ENCODE data around the gene RPL26.

DNA sequence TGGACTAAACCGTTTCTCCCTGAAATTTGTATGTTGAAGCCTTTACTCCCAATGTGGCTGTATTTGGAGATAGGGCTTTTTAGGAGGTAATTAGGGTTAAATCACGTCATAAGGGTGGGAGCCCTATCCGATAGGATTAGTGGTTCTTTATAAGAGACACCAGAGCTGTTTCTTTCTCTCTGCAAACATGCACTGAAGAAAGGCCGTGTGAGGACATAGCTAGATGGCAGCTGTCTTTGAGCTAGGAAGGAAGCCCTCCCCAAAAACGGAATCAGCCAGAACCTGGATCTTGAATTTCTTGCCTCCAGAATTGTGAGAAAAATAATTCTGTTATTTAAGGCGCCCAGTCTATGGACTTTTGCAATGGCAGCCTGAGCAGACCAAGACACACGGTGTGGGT is 29.3 kb downstream of the RPL26 start:
- TF ChIP-seq EZH2phosphoT487 (IDR thresholded peaks at IDR 0.05; ENCODE audit: borderline replicate concordance, low read length): no peak
- TF ChIP-seq, protein P1, sequence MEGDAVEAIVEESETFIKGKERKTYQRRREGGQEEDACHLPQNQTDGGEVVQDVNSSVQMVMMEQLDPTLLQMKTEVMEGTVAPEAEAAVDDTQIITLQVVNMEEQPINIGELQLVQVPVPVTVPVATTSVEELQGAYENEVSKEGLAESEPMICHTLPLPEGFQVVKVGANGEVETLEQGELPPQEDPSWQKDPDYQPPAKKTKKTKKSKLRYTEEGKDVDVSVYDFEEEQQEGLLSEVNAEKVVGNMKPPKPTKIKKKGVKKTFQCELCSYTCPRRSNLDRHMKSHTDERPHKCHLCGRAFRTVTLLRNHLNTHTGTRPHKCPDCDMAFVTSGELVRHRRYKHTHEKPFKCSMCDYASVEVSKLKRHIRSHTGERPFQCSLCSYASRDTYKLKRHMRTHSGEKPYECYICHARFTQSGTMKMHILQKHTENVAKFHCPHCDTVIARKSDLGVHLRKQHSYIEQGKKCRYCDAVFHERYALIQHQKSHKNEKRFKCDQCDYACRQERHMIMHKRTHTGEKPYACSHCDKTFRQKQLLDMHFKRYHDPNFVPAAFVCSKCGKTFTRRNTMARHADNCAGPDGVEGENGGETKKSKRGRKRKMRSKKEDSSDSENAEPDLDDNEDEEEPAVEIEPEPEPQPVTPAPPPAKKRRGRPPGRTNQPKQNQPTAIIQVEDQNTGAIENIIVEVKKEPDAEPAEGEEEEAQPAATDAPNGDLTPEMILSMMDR (IDR thresholded peaks at IDR 0.05; ENCODE audit: low read depth, low read length, poor library complexity, severe bottlenecking): no peak
